HG03575 (cell line): ENCODE measurements around the gene PDE6D.

Source experiments
- ATAC-seq: cut with Tn5 transposase; IDR thresholded peaks from one replicate; pipeline ENCODE4 v1.9.1; 2021; ENCODE audit not compliant: unreplicated experiment, insufficient number of reproducible peaks, low FRiP score; ENCODE audit errors: extremely low read depth

Gene PDE6D

DNA sequence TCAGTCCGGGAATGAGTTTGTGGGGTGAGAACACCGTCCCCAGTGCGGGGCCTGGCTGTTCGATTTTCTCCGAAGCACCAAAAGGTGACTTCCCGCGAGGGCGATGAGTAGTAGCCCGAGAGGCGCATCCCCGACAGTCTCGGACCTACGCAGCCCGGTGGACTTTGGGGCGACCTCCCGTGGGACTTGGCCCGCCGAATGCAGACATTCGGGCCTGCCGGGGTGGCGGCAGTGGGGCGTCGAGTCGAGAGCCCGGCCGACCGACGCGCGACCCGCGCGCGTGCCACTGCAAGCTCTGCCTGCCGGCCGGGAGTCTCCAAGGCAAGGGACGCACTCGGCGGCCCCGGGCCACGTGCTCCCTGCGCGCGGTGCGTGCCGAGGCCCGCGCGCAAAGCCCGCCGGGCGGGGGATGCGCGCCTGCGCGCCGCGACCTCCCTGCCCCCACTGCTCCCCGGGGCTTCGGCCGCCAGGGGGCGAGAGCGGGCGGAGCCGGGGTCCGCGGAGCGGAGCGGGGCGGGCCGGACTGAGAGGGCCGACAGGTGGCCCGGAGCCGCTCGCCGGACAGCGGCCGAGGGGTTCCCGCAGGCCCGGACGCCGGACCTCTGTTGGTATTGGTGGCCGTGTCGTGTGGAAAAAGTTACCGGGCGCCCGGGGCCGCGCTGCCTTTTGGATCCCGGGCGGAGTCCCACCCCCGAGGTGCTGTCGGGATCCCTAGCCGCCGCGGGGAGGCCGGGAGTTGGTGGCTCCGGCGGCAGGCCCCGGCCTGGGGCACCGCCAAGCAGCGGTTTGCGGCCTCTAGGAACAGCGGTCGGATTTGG is 70.9 kb downstream of the PDE6D start:
- no peak for ATAC-seq

DNA sequence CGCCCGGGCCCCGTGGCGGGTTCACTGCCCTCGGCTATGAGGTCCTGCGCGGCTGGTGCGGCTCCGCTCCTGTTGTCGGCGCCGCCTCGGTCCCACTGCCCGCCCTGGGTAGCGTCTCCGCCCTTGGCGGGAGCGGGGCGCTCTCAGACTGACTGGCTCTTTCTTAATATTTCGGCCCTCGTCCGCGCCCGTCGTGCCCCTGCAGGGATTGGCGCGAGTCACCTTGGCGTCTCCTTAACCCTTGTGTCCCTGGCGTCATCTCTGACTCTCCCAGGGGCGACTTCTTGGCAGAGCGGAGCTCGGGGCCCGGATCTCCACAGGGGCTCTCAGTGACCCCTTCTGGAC is 71.5 kb downstream of the PDE6D start:
- no peak for ATAC-seq

- ATAC-seq = no peak
These were observed 72.1 kb downstream of the PDE6D start for GRCh38 chr2:231708773-231709635.

GRCh38 chr2:231707927-231708772 is 72.9 kb downstream of the PDE6D start, which contains the start of gene PTMA:
TSS of gene PTMA (plus strand) at chr2:231708525. CDS start at chr2:231708707, 182 bp downstream.
- peak; percentile 36 for ATAC-seq

DNA sequence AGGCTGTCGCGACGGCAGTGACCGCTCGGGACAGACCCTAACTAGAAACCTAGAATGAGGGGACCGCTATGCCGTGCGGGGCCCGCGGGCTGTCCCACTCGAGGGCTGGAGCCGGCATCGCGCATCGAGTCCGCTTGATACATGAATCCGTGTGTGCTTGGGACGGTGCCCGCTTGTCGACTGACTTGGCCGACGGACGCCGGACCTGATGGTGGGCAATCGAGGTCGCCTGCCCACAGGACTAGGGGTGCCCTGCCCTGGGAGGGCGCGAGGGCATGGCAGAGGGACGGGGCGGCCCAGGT is 73.5 kb downstream of the PDE6D start:
- no peak for ATAC-seq

GRCh38 chr2:231706731-231707624 is 74.1 kb downstream of the PDE6D start:
- peak; percentile 31 for ATAC-seq

DNA sequence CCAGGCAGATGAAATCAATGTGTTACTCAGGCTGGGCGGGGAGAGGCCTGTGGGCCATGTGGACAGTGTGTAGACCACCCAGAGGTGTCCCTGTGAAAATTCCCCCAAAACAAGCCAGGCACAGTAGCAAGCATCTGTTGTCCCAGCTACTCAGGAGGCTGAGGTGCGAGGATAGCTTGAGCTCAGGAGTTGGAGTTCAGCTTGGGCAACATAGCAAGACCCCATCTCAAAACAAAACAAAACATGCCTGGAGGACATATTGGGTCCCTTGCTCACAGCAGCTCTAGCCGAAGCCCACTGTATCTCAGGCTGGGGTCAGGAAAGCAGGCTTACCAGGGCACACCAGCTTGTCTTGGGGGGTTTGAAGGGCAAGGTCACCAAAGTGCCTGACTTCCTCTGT is 77.1 kb downstream of the PDE6D start:
- ATAC-seq = no peak

DNA sequence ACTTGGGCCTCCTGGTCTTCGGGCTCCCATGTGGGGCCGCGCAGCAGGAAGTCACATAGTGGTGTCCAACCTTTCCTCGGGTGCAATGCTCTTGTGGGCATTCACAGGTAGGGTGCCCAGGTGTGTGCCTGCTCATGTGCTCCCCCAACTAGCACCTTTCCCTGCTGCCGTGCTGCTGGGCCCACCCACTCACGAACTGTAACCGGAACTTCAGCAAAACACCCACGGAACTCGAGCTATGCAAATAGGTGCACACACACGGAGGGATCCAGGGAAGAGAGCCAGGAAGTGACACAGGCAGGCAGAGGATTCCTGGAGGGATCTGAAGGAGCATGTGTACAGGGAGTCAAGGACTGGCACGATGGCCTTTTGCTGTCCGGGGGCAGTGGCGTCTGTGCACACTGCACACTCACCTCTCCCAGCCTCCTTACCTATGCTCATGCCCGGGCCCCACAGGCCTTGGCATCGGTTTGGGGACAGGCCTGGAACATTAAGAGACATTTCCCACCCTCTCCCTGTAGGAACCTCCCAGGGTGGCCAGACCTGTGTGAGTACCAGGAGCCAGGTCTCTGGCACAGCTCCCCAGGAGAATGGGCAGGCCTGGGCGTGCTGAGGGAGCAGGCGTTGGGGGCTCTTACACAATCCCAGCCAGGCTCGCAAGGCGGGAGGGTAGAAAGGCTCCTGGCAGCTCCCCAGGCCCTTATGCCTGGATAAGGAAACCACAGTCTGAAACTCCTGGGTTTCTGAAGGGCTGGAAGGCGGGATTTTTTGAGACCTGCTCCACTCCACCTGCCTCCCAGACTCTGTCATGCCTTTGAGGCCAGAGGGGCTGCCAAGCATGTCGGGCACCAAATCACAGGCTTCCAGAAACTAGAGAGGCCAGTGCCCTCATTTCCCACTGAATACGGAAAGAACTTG is 79.4 kb downstream of the PDE6D start:
- no peak for ATAC-seq

DNA sequence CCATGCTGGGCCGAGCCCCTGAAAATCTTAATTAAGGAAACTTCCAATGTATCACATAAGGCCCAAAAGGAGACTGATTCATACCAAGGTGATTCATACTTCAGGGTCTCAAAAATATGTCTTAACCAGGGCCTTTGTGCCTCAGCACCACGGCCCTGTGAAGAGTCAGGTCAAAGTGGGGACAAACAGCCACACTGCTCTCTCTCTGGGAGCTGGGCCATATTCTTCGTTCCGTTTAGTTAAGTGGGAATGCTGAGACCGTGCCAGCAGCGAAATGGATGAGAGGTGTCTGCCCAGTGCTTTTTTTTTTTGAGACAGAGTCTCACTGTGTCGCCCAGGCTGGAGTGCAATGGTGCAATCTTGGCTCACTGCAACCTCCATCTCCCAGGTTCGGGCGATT is 82.1 kb downstream of the PDE6D start:
- no peak for ATAC-seq

- ATAC-seq = no peak
These were observed 85.1 kb downstream of the PDE6D start for GRCh38 chr2:231696004-231696367.

DNA sequence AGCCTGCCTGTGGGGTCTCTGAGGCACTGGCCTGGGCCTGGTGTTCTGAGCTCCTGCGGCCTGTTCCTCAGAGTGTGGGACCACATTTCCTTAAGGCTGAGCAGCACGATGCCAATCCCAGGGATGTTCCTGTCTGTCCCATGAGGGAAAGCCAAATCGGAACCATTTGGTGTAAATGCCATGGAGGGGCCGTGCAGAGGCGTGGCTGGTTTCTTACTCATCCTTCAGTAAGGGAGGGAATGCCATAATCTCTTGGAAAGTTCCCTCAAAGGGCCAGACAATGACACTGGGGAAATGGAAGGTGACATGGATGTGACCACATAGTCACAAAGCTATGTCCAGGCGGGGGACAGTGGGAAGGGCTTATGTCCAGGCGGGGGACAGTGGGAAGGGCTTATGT is 87.1 kb downstream of the PDE6D start:
- ATAC-seq = no peak

- ATAC-seq = no peak
These were observed 88.2 kb downstream of the PDE6D start for GRCh38 chr2:231692847-231693246.

DNA sequence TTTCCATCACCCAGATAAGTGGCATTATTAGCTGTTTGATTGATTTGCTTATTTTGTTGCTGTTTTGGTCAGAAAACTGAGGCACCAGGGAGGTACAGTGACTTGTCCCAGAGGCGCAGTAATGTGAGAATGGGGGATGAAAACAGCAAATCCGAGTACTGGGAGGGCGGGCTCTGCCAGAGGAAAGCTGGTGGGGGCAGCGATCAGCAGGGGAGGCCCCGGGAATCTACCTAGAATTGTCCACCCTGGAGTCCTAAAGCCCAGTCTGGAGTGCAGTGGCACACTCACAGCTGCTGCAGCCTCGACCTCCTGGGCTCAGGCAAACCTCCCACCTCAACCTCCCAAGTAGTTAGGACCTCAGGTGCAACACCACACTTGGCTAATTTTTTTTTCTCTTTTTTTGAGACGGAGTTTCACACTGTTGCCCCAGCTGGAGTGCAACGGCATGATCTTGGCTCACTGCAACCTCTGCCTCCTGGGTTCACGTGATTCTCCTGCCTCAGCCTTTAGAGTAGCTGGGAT is 89.8 kb downstream of the PDE6D start:
- no peak for ATAC-seq

GRCh38 chr2:231689124-231689893 is 91.8 kb downstream of the PDE6D start:
- ATAC-seq = no peak

DNA sequence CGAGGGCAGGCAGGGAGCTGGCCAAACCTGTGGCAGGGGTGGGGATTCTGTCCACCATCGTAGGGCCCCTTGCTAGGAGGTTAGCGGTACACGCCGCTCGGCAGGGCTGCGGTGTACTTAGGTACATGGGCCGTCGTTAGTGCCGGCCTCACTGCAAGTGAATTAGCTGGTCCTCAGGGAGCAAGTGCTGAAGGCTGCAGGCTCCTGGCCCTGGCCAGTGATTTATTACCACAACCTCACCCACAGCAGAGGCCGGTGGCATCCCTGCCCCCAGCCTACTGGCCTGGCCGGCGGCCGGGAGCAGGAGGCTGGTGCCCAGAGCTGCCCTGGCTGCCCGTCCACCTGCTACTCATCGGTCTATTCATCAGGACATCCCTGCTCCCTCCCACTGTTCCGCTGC is 92.4 kb downstream of the PDE6D start:
- ATAC-seq = no peak

- ATAC-seq = no peak
These were observed 93.1 kb downstream of the PDE6D start for GRCh38 chr2:231687961-231688360.
